Sigmoid colon (tissue), 4 donors: ENCODE data around the gene SKOR1.

Experiments
- CTCF ChIP-seq, 4 experiments: fragments of 450-650 bp in 3 of 4; fragments of 200-600 bp in 1 of 4; IDR thresholded peaks; one replicate each; pipeline ENCODE4 v1.5.1; 2016 to 2019; ENCODE audit warnings: antibody characterized with exemption in 4 of 4, mild to moderate bottlenecking in 3 of 4, moderate library complexity in 2 of 4
- POLR2A ChIP-seq, 2 donors: fragments of 450-650 bp; IDR thresholded peaks; one replicate each; pipeline ENCODE4 v1.6.1; 2016; ENCODE audit warnings: antibody characterized with exemption in 2 of 2, mild to moderate bottlenecking in 2 of 2, moderate library complexity in 2 of 2
- POLR2AphosphoS5 ChIP-seq, 4 donors: sonication (generic); formaldehyde crosslinking; IDR thresholded peaks; one replicate each; pipeline ENCODE4 v1.6.1; 2017; ENCODE audit warnings: antibody characterized with exemption in 4 of 4

GRCh38 chr15:67870868-67871408 is 45.6 kb downstream of the SKOR1 start:
- TF ChIP-seq CTCF (IDR thresholded peaks at IDR 0.05) (no peak), POLR2A (IDR thresholded peaks at IDR 0.05) (no peak), POLR2AphosphoS5 (IDR thresholded peaks at IDR 0.05) (no peak)
